Thoracic aorta (tissue), 2 donors: Measurements from ENCODE around the gene GGTLC1. TPM values are rescaled to one million over a fixed set of nuclear protein-coding genes. Genes with fewer than 3 reads are reported as not detected.
A peak's percentile ranks its signal among the peaks of the same experiment; 100 is the strongest.
"Not testable (repeated sequence)": the region's sequence is repeated elsewhere in the genome, so short reads cannot be mapped to it uniquely, and the experiment has no call there.

Experiments
- ATAC-seq: fragments of 150-250 bp; one replicate; pipeline ENCODE4 v1.8.0; 2017; ENCODE audit warnings: low read depth; ENCODE audit not compliant: insufficient number of reproducible peaks, low FRiP score
- DNase-seq: peaks from one replicate; pipeline ENCODE4 v3.0.0-alpha.2; 2020; ENCODE audit warnings: low spot score
- H3K27ac ChIP-seq, 2 donors: fragments of 200-600 bp; sonication (generic); 1 replicate in 1 of 2; 2 replicates in 1 of 2; pipeline ENCODE4 v1.5.1; 2016; ENCODE audit warnings: mild to moderate bottlenecking in 2 of 2, moderate library complexity in 2 of 2
- H3K27me3 ChIP-seq: fragments of 200-600 bp; sonication (generic); replicated peaks from 2 replicates; pipeline ENCODE4 v1.6.0; 2016; ENCODE audit warnings: mild to moderate bottlenecking; ENCODE audit not compliant: insufficient read depth
- H3K36me3 ChIP-seq: fragments of 200-600 bp; sonication (generic); one replicate; pipeline ENCODE4 v1.5.1; 2016
- H3K4me1 ChIP-seq, 2 donors: fragments of 200-600 bp; sonication (generic); 1 replicate in 1 of 2; 2 replicates in 1 of 2; pipeline versions ENCODE4 v1.5.1 to v1.6.0; 2016; ENCODE audit warnings: low read depth in 2 of 2, mild to moderate bottlenecking in 1 of 2; ENCODE audit not compliant: control insufficient read depth in 1 of 2
- H3K4me3 ChIP-seq: fragments of 200-600 bp; sonication (generic); 2 replicates; pipeline ENCODE4 v1.5.1; 2016; ENCODE audit warnings: mild to moderate bottlenecking
- H3K9me3 ChIP-seq: fragments of 200-600 bp; sonication (generic); 2 replicates; pipeline ENCODE4 v1.5.1; 2016
- total RNA-seq, 2 donors: library from RNA; depleted of rRNA; stranded (reverse); fragments of >200 nt; gene quantifications; one replicate each; pipeline versions ENCODE4 v1.1.0 to v1.2.3, GENCODE V29; 2016
- TF ChIP-seq, protein P1 (sequence below): fragments of 200-600 bp; sonication (generic); IDR thresholded peaks from one replicate; pipeline ENCODE4 v1.5.1; 2019; ENCODE audit warnings: antibody characterized with exemption

Gene GGTLC1
- total RNA-seq, 2 donors from 2014 or later = not detected

DNA sequence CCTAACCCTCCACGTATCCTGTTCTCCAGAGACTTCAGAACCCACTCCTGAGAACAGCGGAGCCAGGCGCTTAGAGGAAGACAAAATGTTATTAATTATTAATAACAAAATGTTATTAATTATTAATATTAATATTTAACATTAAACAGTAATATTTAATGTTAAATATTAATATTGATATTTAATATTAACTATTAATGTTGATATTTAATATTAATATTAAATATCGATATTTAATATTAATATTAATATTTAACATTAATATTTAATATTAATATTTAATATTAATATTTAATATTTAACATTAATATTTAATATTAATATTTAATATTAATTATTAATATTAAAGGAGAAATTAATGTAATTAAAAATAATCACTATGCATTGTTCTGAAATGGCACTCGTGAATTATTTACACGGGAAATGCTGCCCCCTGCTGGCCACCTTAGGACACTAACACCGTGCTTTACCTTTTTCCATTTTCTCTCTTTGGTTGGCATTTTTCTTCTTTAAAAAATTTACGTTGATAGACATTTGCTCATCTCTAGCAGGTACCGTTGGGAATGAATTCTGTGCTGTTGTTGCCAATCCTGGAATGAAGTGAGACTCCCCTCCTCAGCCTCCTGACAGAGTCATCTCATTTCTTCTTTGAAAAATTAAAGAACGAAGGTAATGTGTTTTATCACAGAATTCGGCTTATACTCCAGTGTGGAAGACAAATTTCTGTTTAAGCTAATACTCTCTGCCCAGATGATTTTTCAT is 7.5 kb upstream of the GGTLC1 start:
- Histone ChIP-seq H3K9me3 (no peaks in the 10 kb centered on the region), H3K36me3 (no peaks in the 10 kb centered on the region), H3K4me3 (no peak overlapping the region), H3K4me1 (no peaks in the 10 kb centered on the region), H3K27me3 (no peaks in the 10 kb centered on the region), H3K27ac (no peak overlapping the region)
- DNase-seq = no peak
- TF ChIP-seq, protein P1, sequence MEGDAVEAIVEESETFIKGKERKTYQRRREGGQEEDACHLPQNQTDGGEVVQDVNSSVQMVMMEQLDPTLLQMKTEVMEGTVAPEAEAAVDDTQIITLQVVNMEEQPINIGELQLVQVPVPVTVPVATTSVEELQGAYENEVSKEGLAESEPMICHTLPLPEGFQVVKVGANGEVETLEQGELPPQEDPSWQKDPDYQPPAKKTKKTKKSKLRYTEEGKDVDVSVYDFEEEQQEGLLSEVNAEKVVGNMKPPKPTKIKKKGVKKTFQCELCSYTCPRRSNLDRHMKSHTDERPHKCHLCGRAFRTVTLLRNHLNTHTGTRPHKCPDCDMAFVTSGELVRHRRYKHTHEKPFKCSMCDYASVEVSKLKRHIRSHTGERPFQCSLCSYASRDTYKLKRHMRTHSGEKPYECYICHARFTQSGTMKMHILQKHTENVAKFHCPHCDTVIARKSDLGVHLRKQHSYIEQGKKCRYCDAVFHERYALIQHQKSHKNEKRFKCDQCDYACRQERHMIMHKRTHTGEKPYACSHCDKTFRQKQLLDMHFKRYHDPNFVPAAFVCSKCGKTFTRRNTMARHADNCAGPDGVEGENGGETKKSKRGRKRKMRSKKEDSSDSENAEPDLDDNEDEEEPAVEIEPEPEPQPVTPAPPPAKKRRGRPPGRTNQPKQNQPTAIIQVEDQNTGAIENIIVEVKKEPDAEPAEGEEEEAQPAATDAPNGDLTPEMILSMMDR = peak; percentile 70
- ATAC-seq = no peak

DNA sequence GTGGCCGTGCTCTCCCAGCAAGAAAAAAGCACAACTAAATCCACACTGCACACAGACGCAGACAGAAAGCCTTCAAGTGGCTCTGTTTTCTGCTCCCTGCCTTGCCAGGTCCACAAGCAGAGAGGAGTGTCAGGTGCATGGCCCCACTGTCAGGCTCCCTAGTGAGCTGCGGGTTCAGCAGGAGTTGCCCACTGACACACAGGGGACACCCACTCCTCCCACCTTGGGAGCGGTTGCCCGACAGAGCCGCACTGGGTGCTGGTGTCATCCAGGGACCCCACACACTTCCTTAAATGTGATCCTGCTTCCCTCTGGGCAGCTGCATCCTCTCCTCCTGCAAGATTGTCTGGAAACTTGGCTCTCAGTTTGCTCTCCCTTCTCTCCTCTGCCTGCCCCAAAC is 6.7 kb upstream of the GGTLC1 start:
- H3K4me1 ChIP-seq, H3K27ac ChIP-seq, H3K36me3 ChIP-seq, H3K9me3 ChIP-seq, DNase-seq, H3K4me3 ChIP-seq, ATAC-seq, H3K27me3 ChIP-seq: not testable (repeated sequence)

DNA sequence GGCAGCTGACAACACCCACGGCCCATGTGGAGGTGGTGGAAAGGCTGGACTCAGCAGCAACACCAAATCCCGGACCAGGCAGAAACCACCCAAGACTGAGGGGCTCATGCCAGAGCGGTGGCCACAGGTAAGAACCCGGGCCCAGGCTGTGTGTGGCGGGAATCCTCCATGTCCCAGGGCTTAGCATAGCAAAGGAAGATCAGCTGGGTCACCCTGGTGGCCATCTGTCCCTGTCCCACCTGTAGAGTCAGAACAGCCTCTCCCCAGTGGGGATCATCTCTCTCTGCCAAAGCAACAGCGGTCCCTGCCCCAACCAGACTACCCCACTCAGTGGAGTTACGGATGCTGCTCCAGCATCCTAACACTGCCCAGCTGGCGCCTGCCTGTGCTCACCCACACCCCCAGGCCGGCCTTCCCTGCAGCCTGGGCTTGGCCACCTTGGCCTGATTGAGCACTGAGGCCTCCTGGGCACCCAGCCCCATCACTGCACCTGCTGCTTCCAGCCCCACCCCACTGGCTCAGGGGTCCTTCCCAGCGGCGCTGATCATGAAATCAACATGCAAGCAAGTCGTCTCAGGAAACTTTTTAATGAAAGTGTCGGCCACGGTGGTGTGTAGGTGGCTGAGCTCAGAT is 5.5 kb upstream of the GGTLC1 start:
- H3K9me3 ChIP-seq, H3K4me3 ChIP-seq, DNase-seq, H3K27ac ChIP-seq, H3K27me3 ChIP-seq, H3K36me3 ChIP-seq, H3K4me1 ChIP-seq, ATAC-seq: not testable (repeated sequence)

DNA sequence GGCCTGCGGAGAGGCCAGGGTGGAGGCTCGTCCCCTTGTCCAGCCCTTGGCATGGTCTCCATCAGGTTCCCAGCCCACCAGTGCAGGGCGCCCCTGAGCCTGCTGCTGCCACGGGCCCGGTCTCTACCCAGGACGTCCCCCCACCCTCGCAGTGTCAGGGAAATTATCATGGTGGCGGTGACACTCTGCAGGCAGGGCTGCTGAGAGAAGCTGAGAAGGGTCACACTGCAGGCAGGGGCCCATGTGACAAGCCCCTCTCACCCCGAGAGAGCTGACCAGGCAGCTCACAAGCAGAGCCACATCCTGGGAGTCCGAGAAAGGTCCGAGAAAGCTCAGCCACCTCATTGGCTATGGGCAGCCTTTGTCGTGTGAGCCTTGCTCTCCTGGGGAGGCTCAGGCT is 4.9 kb upstream of the GGTLC1 start:
- ATAC-seq, H3K4me1 ChIP-seq, H3K9me3 ChIP-seq, H3K27me3 ChIP-seq, H3K27ac ChIP-seq, H3K36me3 ChIP-seq, DNase-seq, H3K4me3 ChIP-seq: not testable (repeated sequence)

DNA sequence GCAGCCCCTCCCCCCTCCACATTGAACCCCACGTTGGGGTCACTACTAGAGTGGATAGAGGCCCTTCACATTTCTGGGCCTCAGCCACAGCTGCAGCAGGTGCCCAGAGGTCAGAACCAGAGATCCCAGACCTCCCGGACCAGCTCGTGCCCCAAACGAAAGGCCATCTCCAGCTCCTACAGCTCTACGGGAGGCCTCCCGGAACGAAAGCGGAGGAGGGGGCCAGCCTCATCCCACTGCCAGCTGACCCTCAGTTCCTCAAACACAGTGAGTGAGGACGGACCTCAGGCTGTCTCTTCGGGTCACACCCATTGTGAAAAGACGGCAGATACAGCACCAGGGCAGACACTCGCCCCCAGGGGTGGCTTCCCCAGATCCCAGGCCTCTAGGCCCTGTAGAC is 1.7 kb upstream of the GGTLC1 start:
- H3K4me3 ChIP-seq, H3K36me3 ChIP-seq, DNase-seq, H3K27ac ChIP-seq, ATAC-seq, H3K27me3 ChIP-seq, H3K9me3 ChIP-seq, H3K4me1 ChIP-seq: not testable (repeated sequence)

DNA sequence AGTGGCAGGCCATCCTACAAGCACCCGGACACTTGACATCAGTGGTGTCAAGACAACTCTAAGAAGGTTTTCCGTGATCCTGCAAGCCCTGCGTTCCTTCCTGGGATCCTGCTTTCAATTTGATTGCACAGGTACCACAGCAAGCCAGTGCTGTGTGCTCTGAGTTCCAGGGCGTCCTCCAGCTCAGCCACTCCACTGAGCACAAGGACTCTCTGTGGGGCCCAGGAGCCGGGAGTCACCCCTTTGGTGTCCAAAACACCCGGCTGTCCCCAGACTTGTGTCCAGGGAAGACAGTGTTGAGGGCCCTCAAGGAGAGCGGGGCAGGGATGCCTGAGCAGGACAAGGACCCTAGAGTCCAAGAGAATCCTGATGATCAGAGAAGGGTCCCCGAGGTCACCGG is 387 bp upstream of the GGTLC1 start:
- H3K4me1 ChIP-seq, H3K9me3 ChIP-seq, DNase-seq, ATAC-seq, H3K36me3 ChIP-seq, H3K27ac ChIP-seq, H3K4me3 ChIP-seq, H3K27me3 ChIP-seq: not testable (repeated sequence)

DNA sequence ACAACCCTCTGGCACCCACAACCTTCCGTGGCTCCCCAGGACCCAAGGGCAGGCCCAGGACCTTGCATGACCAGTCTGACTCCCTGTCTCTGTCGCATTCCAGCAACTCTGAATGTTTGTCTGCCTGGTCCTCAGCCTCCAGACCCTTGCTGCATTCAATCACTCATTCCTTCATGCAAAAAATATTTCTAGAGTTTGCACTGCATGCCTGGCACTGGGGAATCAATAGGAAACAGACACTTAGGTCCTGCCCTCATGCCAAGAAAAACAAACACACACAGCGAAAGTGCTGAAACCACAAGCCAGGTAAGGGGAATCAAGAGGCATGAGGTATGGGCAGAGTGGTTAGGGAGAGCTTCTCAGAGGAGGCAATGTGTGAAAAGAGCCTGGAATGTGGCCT is 1.9 kb downstream of the GGTLC1 start:
- not testable (repeated sequence) for H3K36me3 ChIP-seq, H3K4me3 ChIP-seq, H3K4me1 ChIP-seq, H3K9me3 ChIP-seq, ATAC-seq, H3K27ac ChIP-seq, DNase-seq, H3K27me3 ChIP-seq

DNA sequence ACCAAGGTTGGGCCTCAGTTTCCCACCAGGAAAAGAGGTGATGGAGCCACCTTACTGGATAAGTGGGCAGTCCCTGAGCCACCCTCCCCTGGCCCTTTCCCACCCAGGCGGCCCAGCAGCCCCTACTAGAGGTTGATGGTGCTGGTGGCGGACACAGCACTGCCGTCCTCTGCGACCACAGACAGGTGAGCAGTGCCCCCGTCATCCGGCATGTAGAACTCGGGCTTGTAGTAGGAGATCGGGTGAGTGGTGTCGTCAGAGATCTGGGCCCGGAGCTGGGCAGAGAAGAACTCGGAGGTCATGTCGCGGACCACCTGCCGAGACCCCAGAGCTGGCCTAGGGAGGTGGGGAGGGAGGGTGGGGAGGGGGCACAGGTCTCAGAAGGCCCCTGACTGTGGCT is 2.3 kb downstream of the GGTLC1 start:
- H3K4me3 ChIP-seq, H3K36me3 ChIP-seq, H3K9me3 ChIP-seq, ATAC-seq, H3K4me1 ChIP-seq, DNase-seq, H3K27ac ChIP-seq, H3K27me3 ChIP-seq: not testable (repeated sequence)

DNA sequence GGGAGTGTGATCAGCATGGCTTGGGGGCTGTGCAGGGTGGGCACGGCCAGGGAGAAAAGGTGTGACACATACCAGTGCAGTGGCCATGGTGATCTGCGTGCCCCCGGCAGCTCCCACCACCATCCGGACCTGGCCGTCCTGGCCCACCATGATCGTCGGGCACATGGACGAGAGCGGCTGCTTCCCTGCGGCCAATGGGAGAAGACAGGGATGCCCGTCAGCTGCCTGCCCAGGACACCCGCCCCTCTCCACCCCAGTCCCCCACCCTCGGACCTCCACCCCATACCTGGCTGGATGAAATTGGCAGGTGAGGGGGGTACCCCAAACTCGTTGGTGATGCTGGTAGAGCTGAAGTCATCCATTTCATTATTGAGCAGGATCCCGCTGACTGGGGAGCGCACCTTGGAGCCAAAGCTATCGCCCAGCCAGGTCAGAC is 2.8 kb downstream of the GGTLC1 start:
- H3K27ac ChIP-seq, DNase-seq, H3K36me3 ChIP-seq, H3K4me3 ChIP-seq, H3K27me3 ChIP-seq, H3K4me1 ChIP-seq, H3K9me3 ChIP-seq, ATAC-seq: not testable (repeated sequence)

DNA sequence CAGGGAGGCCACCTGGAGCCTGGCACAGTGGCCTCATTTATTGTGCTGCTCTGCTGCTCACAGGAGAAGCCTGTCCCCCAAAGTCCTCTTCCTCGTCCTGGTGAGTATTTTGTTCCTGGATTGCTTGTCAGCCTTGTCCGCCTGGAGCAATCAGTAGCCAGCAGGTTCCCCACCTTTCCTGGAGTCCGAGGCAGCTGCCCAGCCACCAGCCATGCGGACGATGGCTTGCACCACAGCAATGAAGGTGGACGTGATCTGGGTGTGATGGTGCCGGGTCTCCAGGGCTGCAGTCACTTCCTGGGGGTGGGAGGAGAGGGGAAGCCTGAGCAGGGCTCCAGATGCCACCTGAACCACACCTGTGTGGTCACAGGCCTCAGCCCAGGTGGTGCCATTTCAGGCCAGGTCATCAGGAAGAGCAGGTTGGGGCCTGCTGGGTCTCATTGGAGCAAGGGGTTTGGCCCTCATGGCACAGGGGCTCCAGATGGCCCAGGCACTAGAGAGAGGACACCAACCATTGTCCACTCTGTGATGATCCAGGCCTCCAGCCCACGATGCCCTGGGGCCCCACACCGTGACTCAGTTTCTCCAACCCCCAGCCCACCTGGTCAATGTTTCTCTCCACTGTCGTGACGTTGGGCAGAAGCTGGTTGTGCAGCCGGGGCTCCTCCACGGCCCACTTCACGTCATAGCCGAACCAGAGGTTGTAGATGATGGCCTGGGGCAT is 3.4 kb downstream of the GGTLC1 start:
- H3K4me1 ChIP-seq, ATAC-seq, H3K27me3 ChIP-seq, H3K9me3 ChIP-seq, H3K27ac ChIP-seq, H3K4me3 ChIP-seq, DNase-seq, H3K36me3 ChIP-seq: not testable (repeated sequence)

DNA sequence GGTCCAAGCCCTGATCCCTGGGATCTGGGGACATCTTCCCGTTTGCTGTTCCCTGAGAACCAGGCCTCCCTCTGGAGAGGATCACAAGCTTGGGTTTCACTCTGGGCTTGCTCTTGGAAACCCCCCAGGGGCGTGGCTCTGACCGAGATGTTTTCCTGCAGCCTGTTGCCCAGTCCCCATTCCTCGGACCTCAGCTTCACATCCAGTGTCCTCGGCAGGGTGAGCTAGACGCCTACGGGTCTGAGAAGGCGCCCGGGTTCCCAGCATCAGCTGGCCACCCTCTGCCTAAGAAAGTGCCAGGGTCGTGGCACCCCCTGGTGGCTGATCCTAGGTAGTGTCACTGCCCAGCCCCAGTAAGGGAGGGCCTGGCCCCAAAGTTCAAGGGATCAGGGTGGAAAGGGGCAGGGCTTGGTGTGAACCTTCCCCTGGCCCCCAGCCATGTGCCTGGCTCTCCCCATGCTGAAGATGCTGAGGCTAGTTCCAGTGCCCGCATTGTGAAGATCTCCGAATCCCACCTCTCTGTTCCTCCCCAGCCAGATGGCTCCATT is 4.0 kb downstream of the GGTLC1 start:
- not testable (repeated sequence) for ATAC-seq, H3K27me3 ChIP-seq, H3K4me1 ChIP-seq, H3K9me3 ChIP-seq, DNase-seq, H3K27ac ChIP-seq, H3K36me3 ChIP-seq, H3K4me3 ChIP-seq
